Gastrocnemius medialis (tissue), 4 donors: ENCODE data around the gene MFAP3. TPM values are rescaled to one million over a fixed set of nuclear protein-coding genes. Genes with fewer than 3 reads are reported as not detected.

ENCODE experiments used
- ATAC-seq, 2 donors: fragments of 150-250 bp; one replicate each; pipeline ENCODE4 v1.9.1; 2016
- DNase-seq, 2 donors: peaks; one replicate each; pipeline ENCODE4 v3.0.0-alpha.2; 2019
- H3K27ac ChIP-seq, 4 donors: fragments of 200-600 bp; sonication (generic); 1 replicate in 1 of 4; 2 replicates in 3 of 4; pipeline ENCODE4 v1.5.1; 2016 to 2018; ENCODE audit warnings: mild to moderate bottlenecking in 2 of 4, moderate library complexity in 1 of 4
- H3K27me3 ChIP-seq, 3 donors: fragments of 200-600 bp; sonication (generic) in 2 of 3; 1 replicate in 1 of 3; 2 replicates in 2 of 3; pipeline versions ENCODE4 v1.5.1 to v1.6.0; 2016 to 2019; ENCODE audit warnings: mild to moderate bottlenecking in 1 of 3, moderate library complexity in 1 of 3
- H3K36me3 ChIP-seq, 2 donors: fragments of 200-600 bp; sonication (generic) in 1 of 2; one replicate each; pipeline ENCODE4 v1.5.1; 2017 to 2018
- H3K4me1 ChIP-seq, 2 donors: fragments of 200-600 bp; sonication (generic) in 1 of 2; one replicate each; pipeline ENCODE4 v1.5.1; 2016 to 2017; ENCODE audit warnings: mild to moderate bottlenecking in 2 of 2
- H3K4me3 ChIP-seq, 4 donors: fragments of 200-600 bp; sonication (generic) in 3 of 4; 1 replicate in 1 of 4; 2 replicates in 3 of 4; pipeline ENCODE4 v1.5.1; 2016 to 2019; ENCODE audit warnings: mild to moderate bottlenecking in 2 of 4
- H3K9me3 ChIP-seq, 3 donors: fragments of 200-600 bp; sonication (generic) in 2 of 3; 1 replicate in 1 of 3; 2 replicates in 2 of 3; pipeline ENCODE4 v1.5.1; 2016 to 2019
- CTCF ChIP-seq, 5 experiments: fragments of 450-650 bp in 3 of 5; fragments of 200-600 bp in 2 of 5; sonication (generic) in 2 of 5; IDR thresholded peaks in 4 of 5; conservative IDR thresholded peaks in 1 of 5; 1 replicate in 4 of 5; 2 replicates in 1 of 5; pipeline ENCODE4 v1.5.1; 2016 to 2019; ENCODE audit warnings: antibody characterized with exemption in 5 of 5, mild to moderate bottlenecking in 3 of 5, moderate library complexity in 3 of 5
- POLR2A ChIP-seq, 2 donors: fragments of 450-650 bp; IDR thresholded peaks; one replicate each; pipeline ENCODE4 v1.6.1; 2017; ENCODE audit warnings: antibody characterized with exemption in 2 of 2, mild to moderate bottlenecking in 2 of 2, moderate library complexity in 2 of 2
- in situ Hi-C, 4 donors: fragments of 200-750 bp; cut with MboI; loops; one replicate each; pipeline versions ENCODE4 v1.15.0 to v1.8.0; 2017; ENCODE audit warnings: low sequenced_read_pairs in 4 of 4
- intact Hi-C: fragments of 100-400 bp; cut with DNase I; formaldehyde crosslinking; loops from one replicate; pipeline ENCODE4 v1.15.1; 2023; ENCODE audit warnings: low total_unique reads
- total RNA-seq, 4 donors: library from RNA; depleted of rRNA; stranded (reverse); fragments of >200 nt; gene quantifications; one replicate each; pipeline versions ENCODE4 v1.1.0 to v1.2.3, GENCODE V29; 2016

MFAP3 gene
- total RNA-seq, 4 donors from 2014 or later = 25.4 to 80.5 (median 28.7) TPM

GRCh38 chr5:153999995-154000394 lies 38.8 kb upstream of the MFAP3 start:
- no peaks in the 10 kb centered on the region for H3K27me3 ChIP-seq
- no peak for TF ChIP-seq POLR2A (IDR thresholded peaks at IDR 0.05)
- TF ChIP-seq CTCF (IDR thresholded peaks at IDR 0.05 in 4 of 5, conservative IDR thresholded peaks at IDR 0.05 in 1 of 5) = no peak
- H3K27ac ChIP-seq = no peak overlapping the region
- in situ Hi-C loops (no loop called here), intact Hi-C loops (no loop called here)
- no peak overlapping the region for H3K4me3 ChIP-seq
- H3K4me1 ChIP-seq = peaks cover 0 to 12% of the 10 kb centered on the region in 2 donors
- peaks cover 0 to 37% of the 10 kb centered on the region in 2 donors for H3K36me3 ChIP-seq
- no peaks in the 10 kb centered on the region for H3K9me3 ChIP-seq
- ATAC-seq (no peak), DNase-seq (no peak)

- peaks cover 0 to 37% of the 10 kb centered on the region in 2 donors for H3K36me3 ChIP-seq
- peak overlapping the region; percentile 43 to 72 (median 66) for H3K27ac ChIP-seq
- no peak for TF ChIP-seq POLR2A (IDR thresholded peaks at IDR 0.05)
- TF ChIP-seq CTCF (IDR thresholded peaks at IDR 0.05 in 4 of 5, conservative IDR thresholded peaks at IDR 0.05 in 1 of 5) = no peak
- no peak overlapping the region for H3K4me3 ChIP-seq
- peaks cover 0 to 15% of the 10 kb centered on the region in 2 donors for H3K4me1 ChIP-seq
- no peaks in the 10 kb centered on the region for H3K9me3 ChIP-seq
- no peak for ATAC-seq
- in situ Hi-C loops = no loop called here
- DNase-seq = no peak
- intact Hi-C loops = no loop called here
- H3K27me3 ChIP-seq = no peaks in the 10 kb centered on the region
Measured at GRCh38 chr5:154000703-154001102, 38.1 kb upstream of the MFAP3 start.

DNA sequence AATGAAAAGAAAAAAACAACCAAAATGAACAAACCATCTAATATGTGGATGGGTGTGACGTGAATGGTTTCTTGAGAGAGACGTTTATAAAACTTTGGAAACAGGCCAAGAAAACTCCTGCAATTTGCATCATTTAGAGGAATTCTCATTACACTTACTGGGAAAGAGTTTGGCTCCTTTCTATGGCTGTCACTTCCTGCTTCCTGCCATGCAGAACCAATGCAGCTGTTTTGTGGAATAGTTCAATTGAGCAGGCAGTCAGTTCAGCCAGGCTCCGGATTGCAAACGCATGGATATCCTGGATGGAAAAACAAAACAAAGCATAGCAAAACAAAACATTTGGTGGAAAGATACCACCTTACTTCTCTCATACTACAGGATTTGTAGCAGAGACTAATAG lies 36.7 kb upstream of the MFAP3 start:
- intact Hi-C loops = no loop called here
- DNase-seq (no peak), ATAC-seq (peak; percentile 67 to 69)
- no peaks in the 10 kb centered on the region for H3K9me3 ChIP-seq
- peaks cover 0 to 31% of the 10 kb centered on the region in 2 donors for H3K36me3 ChIP-seq
- no peaks in the 10 kb centered on the region for H3K27me3 ChIP-seq
- peaks cover 0 to 15% of the 10 kb centered on the region in 2 donors for H3K4me1 ChIP-seq
- TF ChIP-seq CTCF (IDR thresholded peaks at IDR 0.05 in 4 of 5, conservative IDR thresholded peaks at IDR 0.05 in 1 of 5) (no peak), POLR2A (IDR thresholded peaks at IDR 0.05) (peak in 1 of 2 donors; percentile 37)
- H3K4me3 ChIP-seq = no peak overlapping the region
- in situ Hi-C loops = no loop called here
- H3K27ac ChIP-seq = peak overlapping the region; percentile 62 to 75 (median 72)

GRCh38 chr5:154002511-154003020 lies 36.2 kb upstream of the MFAP3 start:
- TF ChIP-seq CTCF (IDR thresholded peaks at IDR 0.05 in 4 of 5, conservative IDR thresholded peaks at IDR 0.05 in 1 of 5) (no peak), POLR2A (IDR thresholded peaks at IDR 0.05) (no peak)
- intact Hi-C loops (no loop called here), in situ Hi-C loops (no loop called here)
- no peak overlapping the region for H3K4me3 ChIP-seq
- ATAC-seq = no peak
- H3K27me3 ChIP-seq = no peaks in the 10 kb centered on the region
- no peak for DNase-seq
- peak overlapping the region; percentile 61 to 75 (median 67) for H3K27ac ChIP-seq
- no peaks in the 10 kb centered on the region for H3K9me3 ChIP-seq
- peaks cover 0 to 15% of the 10 kb centered on the region in 2 donors for H3K4me1 ChIP-seq
- peaks cover 0 to 31% of the 10 kb centered on the region in 2 donors for H3K36me3 ChIP-seq

DNA sequence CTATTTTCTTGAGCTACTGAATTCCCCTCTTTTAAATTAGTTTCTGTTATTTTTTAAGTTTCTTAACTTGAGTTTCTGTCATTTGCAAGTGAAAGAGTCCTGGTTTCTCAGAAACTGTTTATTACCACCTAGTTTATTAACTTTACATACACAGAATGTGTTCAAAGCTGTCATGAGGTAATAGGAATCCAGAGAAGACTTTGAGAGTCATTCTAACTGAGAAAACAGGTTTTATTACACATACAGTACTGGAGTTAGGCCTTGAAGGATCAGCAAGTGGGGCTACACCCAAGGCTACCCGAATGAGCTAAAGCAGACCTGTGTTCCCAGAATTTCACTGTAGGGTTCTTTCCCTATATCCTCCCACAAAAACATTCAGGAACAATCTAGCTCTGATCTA lies 33.1 kb upstream of the MFAP3 start:
- DNase-seq = no peak
- no peak for ATAC-seq
- Histone ChIP-seq H3K36me3 (peaks cover 3 to 12% of the 10 kb centered on the region in 2 donors), H3K27me3 (no peaks in the 10 kb centered on the region), H3K4me1 (peaks cover 0 to 15% of the 10 kb centered on the region in 2 donors), H3K4me3 (no peak overlapping the region), H3K9me3 (no peaks in the 10 kb centered on the region), H3K27ac (peak overlapping the region in 3 of 4 donors; percentile 21 to 48 (median 33))
- no peak for TF ChIP-seq CTCF (IDR thresholded peaks at IDR 0.05 in 4 of 5, conservative IDR thresholded peaks at IDR 0.05 in 1 of 5)
- TF ChIP-seq POLR2A (IDR thresholded peaks at IDR 0.05) = no peak
- in situ Hi-C loops = no loop called here
- intact Hi-C loops = no loop called here
